NCI-H1930 (cell line): ENCODE results near the gene VWC2L.

Experiments
- DNase-seq, 2 experiments: peaks; one replicate each; lab custom pipeline; 2025; lab: John Stamatoyannopoulos, UW

Gene VWC2L

DNA sequence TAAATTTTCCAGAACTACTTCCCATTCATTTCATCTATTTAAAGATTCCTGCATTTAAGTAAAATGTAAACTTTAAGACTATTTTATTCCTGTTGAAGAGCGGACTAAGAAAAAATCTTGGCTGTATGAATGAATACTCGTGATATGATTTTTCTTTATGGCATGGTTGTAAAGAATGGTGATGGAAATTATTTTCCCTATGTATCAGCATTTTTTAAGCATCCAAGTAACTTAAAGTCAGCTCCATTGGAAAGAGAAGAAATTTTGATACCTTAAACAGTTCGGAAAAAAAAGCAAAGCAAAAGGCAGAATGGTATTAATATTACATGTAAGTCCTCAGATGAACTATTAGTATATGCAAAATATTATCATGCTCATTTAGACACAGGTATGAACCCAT is 58.9 kb downstream of the VWC2L start:
- no peak for DNase-seq

DNA sequence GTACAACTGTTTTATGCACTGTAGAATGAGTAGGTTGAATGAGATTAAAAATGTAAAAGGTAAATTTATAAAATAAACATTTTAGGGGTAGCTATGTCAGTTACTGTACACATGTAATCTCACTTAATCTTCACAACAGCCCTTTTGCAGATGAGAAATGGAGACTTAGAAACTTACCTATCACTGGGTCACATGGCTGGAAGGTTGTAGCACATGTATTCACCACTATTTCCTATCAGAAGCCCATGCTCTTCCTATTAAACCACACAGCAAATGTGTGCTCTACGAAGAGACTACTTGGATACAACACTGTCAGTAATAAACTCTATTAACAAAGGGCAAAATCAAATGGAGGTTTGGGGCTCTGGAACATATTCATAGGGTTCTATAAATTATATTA is 60.5 kb downstream of the VWC2L start:
- DNase-seq, result no peak

DNA sequence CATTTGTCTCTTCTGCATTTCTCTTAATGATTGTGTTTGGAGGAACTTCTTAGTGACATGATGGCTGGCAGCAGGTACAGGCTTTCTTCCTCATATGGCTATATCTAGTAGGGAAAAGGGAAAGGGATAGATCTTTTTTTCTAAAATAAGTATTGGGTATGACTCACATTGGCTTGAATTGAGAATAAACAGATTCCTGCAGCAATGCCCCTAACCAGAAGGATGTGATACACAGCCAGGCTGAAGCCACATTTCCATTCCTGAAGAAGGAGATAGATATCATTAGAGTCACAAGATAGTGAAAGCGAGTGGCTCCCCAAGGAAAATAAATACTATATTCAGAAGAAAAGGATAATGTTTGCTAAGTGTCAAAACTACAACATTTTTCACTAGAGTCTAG is 61.1 kb downstream of the VWC2L start:
- no peak for DNase-seq

DNA sequence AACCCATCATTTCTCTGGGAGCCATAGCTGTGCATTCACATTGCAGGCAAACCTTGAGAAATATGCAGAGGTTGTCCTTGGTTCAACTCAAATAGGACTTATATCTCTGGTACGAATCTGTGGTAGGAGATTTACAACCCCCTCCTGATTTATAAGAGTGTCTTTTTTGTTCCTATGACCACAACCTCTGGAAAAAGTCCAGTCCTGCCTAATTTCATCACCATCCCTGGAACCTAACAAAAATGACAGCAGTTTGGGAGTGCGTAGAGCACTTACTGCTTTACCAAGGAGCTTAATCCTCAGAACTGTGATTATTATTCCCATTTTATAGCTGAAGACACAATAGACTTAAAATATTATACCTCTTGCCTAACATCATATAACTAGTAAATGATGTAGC is 66.5 kb downstream of the VWC2L start:
- no peak for DNase-seq

DNA sequence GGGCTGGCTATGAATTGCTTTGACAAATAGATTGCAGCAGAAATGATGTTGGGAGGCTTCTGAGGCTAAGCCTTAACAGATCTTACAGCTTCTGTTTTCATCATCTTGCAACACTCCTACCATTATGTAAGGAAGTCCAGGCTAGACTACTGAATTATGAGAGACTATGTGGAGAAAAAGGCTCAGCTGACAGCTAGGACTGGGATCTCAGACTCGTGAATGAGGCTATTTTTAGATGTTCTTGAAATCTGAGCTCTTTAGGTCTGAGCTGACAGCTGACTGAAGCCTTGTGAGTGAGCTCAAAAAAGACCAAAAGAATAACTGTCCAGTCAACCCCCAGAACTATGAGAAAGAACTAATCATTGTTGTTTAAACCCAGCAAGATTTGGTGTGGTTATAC is 70.3 kb downstream of the VWC2L start:
- no peak for DNase-seq

DNA sequence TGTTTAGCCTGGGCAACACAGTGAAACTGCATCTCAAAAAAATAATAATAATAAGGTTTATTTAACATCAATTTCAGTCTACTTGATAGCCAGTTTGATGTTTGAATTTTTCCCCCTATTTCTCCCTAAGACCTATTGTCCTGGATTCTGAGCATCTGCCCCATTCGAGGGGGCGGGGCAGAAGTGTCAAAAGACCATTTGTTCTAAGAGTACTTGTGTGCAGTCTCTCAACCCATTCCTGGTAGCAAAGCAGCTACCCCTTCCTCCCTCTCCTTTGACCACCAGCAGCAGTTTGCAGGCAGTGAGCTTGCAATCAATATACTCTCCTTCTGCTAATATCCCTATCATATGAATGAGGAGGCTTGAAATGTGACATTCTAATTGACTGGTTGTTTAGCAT is 71.9 kb downstream of the VWC2L start:
- DNase-seq, result no peak

DNA sequence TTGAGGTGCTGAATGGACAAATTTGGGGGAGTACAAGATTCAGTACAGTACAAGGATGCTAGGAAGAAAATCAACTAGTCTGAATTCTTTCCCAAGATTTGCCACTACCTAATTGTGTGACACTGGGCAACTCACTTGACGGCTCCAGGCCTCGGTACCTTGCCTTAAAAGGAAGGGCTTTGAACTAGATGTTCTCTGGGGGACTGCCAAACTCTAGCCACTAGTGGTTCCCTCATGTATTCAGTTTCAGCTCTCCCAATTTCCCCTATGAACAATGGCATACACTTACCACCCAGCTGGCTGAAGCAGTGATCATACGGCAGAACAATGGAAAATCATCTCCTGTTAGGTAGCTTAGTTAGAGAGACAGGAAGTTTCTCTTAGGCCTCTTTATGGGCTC is 73.4 kb downstream of the VWC2L start:
- no peak for DNase-seq

DNA sequence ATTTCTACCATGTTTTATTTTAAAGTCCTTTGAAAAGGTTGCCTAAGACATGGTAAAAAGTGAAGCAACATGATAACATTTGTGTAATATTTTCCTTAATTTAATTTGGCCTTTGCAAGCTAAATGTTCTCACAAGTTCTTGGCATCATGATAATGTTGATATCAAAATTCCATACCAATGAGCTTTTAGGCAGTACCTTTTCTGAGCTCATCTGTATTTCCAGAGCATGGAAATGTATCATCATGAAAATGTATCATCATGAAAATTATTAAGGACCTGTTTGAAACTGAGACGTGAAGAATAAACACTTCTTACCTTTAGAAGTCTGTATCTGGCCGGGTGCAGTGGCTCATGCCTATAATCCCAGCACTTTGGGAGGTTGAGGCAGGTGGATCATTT is 73.8 kb downstream of the VWC2L start:
- DNase-seq, result no peak

DNA sequence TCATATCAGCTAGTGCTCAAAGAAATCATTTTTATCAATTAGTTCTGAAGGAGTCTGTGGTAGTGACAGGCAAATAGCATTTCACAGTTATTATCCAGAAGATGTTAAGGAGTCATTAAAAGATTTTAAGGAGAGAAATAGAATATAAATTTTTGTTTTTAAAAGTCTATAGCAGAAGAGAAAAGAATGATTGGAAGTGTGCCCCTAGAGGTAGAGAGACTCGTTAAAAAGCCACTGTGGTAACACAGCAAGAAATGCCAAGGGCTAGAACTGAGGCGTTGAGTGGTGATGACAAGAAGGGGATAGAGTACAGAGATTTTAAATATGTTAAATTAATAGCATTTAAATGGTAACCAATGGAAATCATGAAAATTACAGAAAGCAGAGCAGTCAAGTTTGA is 78.3 kb downstream of the VWC2L start:
- no peak for DNase-seq

DNA sequence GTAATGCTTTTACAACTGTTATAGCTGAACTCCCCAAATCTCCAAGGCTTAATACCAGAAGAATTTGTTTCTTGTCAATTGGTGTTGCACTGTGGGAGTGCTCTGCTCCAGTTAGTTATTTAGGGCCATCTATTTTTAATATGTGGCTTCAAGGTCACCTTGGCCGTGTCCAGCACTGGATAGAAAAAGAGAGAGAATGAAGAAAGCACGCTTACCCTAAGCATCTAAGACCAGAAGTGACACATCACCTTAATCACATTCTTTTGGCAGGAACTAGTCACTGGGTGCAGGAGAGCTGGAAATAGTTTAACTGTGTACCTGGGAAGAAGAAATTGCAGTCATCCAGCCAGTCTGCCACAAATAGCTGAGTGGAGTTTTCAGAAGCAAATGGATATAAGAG is 78.8 kb downstream of the VWC2L start:
- no peak for DNase-seq

DNA sequence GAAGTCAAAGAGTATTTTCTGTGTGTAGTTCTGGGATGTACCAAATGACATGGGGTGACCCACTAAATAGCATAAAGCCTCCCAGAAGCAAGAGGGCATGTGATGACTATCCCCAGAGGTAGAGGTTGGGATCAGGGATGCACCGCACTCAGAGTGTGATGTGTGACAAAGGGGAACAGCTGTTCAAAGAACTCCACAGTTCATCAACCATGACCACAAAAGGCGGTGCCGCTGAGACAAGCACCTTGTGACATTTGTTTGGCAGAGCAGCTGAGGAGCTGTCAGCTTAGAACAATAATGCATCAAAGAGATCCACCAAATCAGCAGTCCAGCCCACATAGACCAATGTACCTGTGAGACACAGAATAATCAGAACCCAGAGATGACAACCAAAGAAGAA is 81.3 kb downstream of the VWC2L start:
- DNase-seq, result no peak

DNA sequence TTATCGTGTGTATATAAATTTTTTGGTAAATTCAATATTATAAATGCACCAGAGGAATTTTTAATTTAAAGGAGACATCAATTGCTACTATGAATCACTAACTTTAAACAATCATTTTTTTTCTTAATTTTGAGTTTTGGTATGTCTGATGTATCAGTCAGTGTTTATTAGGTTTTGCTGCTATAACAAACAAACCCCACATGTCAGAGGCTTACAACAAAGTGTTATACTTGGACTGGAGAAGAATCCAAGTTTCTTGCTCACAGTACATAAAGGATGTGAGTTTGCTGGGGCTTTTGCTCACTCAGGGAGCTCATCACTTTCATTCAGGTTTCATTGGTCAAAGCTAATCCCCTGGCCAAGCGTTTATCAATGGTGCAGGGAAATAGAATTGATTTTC is 81.8 kb downstream of the VWC2L start:
- DNase-seq, result no peak

DNA sequence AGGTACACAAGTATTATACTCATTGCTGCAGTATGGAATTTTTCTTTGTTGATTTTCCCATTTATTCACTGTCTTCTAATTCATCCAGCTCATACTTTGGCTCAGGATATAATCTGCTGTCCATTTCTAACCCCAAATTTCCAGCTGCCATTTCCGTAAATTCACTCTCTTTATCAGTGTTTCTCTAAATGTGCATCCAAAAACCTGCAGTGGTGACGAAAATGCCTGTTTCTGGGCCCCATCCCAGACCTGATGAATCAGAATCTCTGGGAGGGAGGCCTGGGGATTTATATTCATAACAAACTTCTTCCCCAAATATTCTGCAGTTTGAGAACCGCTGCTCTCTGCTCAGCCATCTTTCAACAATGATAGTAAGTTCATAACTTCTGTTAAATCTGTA is 86.6 kb downstream of the VWC2L start:
- no peak for DNase-seq

DNA sequence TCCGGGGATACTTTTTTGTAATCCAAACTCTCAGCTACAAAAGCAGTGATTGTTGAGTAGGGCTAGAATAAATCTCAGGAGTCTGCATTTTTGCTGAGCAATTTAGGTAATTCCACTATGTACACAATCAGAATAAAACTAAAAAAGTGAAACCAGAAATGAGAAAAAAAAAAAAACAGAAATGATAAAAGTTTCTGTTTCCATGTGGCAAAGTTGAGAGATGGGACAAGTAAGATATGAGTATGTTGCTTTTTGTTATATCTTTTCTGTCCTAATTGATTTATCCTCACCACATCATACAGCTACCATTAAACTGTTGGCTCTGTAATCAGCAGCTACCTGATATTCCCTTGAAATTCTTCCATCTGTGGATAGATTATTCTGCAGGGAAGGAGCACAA is 92.7 kb downstream of the VWC2L start:
- DNase-seq, result no peak

DNA sequence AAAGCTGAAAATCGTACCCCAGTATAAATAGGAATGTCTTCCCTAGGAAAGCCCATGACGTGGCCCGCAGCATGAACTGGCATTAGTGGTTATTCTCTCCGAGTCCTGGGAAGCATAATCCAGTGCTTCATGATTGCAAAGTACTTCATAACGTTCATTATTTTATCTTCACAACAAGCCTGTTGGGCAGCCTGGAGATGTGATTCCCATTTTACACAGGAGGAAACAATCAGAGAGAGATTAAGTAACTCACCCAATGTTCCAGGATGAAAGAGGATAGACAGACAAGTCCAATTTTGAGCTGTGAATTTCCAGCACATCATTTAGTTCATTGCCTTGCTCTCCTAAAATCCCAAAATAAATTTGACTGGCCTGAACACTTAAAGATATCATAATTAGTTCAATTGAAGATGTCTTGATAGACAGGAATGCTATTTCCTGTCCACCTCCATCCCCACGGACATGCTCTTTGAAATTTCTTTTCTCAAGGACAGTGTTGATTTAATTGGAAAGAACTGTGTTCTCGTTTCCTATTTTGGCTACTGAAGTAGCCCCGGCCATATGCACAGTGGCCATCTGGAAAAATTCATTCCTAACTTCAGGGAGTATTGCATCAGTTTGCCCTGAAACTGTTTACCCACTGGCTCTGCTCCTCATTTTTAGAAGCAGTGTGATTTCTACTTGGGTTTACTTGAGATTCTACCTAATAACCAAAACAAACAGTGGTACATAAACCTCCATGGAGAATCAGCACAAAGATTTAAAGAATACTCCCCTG is 93.9 kb downstream of the VWC2L start:
- DNase-seq, result no peak

DNA sequence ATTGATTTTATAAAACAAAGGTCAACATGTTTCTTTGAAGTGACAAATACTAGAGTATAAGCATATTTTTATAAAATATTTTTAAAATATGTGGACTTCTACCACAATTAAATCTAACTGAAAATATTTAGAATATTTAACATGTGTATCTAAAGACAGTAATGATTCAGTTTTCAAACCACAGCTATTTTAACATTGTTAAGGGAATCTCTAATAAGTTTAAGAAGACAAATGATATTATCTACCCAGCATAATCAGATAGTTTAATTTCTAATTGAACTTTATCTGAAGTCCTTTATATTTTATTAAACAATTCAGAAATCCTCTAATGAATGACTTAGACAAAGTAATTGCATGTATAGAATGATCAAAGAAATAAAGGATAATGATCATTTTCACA is 96.2 kb downstream of the VWC2L start:
- DNase-seq, result no peak

DNA sequence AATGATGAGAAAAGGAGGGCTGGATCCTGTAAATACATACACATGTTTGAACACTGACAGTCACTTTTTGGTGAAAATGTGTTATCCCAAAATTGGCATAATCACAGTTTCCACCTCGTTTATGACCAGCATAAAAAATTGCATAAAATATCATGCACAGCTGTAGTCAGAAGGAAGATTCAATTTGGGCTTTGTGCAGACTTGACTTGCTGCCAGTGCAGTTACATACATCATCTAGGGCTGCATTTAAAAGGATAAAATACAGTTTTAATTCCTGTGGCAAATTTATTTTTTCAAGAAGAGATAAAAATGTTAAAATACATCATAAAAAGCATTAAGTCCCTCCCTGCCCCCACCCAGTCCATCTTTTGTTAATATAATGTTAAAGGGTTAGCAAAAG is 103.8 kb downstream of the VWC2L start:
- no peak for DNase-seq

DNA sequence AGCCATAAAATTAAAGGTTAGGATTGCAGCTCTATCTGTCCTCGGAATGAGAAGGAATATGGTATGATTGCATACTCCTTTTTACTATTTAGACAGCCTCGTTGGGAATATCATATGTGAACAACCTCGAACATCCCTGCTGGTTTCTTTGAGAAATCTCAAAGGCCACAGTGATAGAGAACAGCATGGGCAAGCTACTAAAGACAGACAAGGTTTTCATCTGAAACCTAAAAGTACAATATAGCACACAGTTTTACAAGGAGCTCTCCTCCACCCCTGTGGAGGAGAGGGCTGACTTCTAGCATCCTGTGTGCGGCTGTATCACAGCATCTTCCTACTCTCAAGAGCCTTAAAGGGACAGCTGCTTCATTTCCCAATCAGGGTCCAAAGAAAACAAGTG is 104.3 kb downstream of the VWC2L start:
- DNase-seq, result no peak

DNA sequence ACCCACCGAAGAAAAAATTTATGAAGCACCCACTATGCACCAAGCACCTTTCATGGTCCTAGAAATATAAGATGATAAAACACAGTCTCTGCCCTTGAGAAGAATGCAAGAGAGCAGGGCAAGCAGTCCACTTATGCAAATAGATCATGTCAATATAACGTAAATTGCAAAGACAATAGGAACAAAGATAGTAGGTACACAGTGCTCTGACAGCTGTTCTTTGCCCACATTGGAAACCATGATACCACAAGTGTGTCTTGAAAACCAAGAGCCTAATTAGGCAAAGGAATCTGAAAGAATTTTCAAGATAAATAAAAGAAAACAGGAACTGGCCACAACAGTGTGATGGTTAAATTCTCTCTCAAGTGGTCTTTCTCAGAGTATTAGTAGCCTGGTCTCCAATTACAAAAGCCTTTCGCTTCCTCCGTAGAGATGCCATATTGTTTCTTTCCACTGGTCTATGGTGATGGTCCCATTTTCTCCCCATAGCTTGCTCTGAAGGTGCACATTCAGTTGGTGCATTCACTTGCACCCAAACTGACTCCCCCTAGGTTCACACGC is 108.5 kb downstream of the VWC2L start:
- no peak for DNase-seq

DNA sequence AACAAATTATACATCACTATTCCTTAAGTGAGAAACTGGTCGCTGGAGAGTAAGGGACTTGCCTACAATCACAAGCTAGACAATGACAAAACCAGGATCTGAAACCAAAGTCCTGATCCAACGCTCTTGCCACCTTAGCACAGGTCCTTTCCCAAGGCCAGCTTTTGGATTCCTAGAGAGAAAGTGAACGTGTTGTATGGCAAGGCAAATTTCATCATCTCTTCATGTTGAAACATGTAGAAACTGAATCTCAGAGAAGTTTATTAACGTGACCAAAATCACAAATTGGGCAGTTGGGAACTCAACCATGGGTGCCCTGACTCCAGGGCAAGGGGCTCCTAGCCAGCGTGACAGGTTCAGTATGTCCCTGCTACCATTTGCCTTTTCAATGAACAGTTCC is 118.2 kb downstream of the VWC2L start:
- no peak for DNase-seq

DNA sequence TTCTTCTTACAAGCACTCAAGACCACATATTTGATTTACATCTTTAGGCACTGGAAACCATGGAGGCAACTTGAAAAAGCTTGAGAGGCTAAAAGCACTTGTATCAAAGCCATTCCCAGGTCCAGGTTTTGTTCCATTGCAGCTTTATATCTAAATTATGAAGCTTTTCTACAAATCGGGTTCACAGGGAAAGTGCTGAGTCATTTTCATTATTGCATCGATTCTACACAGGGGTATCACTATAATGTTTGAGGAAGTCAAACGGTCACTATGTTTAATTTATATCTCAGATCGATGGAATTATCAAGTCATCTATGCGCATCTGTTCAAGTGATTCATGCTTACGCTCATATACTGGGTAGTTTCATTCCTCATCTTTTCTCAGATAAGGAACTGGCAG is 118.7 kb downstream of the VWC2L start:
- DNase-seq, result no peak

DNA sequence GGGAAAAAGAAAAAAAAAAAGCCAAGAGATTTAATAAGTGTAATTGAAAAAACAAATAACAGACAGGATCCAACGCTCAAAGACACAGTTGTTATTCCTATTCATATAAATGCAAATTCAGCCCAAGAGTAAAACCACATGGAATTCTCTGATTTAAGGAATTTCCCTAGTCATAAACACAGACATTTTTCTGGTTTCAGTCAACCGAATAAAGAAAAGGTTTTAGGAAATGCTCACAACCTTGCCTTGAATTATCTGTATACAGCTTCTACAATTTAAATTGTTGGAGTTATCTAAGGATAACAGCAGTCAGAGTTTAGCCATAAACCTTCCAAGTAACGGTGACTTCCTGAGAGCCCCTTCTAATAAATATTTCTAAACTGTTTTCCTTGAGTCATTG is 122.7 kb downstream of the VWC2L start:
- DNase-seq, result no peak

DNA sequence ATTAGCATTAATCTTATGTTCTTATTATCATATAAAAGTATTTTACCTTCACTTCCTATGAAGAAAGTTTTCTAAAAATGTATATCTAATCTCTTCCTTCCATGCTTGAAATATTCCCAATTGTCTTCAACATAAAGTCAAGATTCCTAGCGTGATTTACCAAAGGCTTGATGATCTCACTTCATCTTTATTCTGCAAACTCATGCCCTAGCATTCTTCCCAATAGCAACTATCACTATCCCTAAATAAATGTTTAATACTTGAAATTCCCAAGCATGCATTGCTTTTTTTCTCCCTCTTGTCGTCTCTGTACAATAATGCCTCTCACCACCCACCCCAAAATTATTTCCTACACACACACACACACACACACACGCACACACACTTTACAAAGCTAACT is 125.8 kb downstream of the VWC2L start:
- no peak for DNase-seq

DNA sequence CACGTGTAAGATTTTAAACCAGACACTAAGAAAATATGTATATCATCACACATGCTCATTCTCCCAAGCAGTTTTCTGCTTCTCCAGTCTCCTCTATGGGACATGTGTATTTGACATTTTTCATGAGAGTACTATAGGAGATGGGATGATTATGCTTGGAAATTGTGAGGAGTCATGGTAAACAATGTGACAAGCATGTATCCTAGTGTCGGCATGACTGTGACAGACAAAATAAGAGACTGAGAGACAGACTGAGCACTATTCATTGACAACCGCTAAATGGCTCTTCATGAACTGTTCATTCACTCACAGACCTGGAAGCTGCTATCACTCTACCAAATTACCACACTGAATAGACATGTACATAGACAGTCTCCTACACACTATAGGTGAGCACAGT is 127.1 kb downstream of the VWC2L start:
- DNase-seq, result no peak
